COLO668 (cell line): ENCODE data around the gene FMNL1.

Experiments
- DNase-seq: peaks from one replicate; lab custom pipeline; 2025; ENCODE audit not compliant: unreplicated experiment; lab: John Stamatoyannopoulos, UW

The FMNL1 gene

DNA sequence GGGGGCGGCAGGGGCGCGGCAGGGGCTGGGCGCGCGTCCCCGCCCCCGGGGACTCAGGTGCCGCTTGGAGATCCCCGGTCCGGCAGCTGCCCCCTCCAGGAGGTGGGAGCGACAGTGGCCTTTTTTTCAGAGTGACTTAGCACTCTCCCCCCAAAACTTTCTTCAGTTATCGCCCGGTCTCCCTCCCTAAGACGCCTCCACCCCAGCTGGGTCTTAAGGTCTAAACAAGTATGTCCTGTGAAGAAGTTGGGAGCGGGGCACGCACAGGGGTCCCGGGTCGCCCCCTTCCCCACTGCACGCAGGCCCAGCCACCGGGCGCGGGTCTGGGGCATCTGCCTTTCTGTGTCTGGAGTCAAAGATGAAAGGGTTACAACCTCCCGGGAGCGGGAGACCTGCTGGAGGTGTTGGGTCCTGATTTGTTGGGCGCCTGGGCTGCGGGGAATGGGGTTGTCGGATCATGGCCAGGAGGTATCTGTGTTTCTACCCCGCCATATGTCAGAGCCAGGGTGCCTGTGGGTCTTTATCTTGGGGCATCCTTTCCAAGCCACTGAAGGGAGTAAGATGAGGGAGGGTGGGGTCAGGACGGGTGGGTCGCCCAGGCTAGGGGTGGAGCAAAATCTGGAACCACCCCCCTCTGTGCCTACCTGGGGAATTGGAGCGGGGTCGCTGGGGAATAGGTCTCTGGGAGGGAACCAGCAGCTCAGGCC is 757 bp downstream of the FMNL1 start:
- DNase-seq: no peak

DNA sequence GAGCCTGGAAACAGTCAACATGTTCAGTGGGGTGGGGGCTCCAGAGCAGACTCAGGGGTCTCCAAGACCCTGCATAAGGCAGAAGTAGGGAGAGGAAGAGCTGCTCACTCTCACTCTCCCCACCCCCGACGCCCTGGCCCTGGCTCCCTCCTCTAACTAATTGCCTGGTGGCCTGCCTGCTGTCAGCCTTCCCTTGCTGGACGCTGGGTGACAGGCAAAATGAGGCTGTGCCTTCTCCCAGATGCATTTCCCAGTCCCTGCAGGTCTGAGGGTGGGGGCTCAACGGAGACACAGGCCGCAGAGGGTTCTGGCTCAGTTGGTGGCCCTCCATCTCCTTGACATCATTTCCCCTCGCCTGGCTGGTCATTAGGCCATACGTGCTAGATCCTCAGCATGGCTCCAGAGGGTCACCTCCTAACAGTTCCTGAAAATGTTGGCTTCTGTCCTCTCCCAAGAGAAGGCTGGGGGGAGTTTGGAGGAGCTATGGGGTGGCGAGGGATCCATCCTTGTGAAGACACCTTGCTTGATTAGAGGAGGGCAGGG is 1.4 kb downstream of the FMNL1 start:
- DNase-seq: no peak

GRCh38 chr17:45223539-45224528 is 2.1 kb downstream of the FMNL1 start:
- DNase-seq: no peak

- DNase-seq: no peak
Measured at GRCh38 chr17:45224671-45225050, 3.0 kb downstream of the FMNL1 start.

- DNase-seq: no peak
Measured at GRCh38 chr17:45225051-45225700, 3.5 kb downstream of the FMNL1 start.

DNA sequence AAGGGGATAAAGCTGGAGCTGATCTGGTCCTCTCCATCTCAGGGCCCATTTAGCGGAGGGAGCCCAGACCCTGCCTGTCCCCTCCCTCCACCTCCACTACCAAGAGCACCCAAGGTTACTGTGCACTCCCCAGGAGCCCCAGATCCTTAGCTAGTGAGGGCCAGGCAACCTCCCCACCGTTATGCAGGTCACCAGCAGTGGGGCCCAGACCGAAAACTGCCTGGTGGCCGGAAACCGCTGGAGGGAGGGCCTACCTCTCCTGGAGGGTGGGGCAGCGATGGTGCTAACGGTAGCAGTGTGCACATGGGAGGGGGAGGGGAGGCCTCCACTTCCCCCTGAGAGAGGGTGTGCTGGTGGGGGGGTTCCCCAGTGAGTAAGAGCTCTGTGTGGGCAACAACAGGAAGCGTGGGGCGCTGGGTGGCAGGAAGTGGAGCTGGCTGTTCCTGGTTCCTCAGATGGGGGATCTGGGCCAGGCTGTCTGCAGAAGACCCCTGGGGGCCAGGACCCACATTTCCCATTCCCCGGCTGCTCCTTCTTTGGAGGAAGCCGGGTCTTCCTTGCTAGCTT is 4.4 kb downstream of the FMNL1 start:
- no peak for DNase-seq

DNA sequence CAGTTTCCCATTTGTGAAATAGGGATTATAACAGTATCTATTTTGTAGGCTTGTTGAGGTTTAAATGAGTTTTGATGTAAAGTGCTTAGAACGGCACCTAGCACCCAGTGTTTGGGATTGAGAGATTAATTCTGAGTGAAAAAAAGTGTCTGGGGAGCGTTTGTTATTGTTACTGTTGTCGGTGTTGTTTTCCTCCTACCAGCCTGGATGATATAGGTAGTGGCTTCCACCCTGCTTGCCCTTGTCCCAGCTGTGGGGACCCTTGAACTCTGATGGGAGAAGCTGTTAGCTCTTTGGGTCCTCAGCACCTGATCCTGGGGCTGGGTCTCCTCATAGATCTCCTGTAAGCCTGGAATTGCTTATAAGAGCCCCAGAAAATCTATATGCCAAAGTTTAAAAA is 4.9 kb downstream of the FMNL1 start:
- DNase-seq: no peak

DNA sequence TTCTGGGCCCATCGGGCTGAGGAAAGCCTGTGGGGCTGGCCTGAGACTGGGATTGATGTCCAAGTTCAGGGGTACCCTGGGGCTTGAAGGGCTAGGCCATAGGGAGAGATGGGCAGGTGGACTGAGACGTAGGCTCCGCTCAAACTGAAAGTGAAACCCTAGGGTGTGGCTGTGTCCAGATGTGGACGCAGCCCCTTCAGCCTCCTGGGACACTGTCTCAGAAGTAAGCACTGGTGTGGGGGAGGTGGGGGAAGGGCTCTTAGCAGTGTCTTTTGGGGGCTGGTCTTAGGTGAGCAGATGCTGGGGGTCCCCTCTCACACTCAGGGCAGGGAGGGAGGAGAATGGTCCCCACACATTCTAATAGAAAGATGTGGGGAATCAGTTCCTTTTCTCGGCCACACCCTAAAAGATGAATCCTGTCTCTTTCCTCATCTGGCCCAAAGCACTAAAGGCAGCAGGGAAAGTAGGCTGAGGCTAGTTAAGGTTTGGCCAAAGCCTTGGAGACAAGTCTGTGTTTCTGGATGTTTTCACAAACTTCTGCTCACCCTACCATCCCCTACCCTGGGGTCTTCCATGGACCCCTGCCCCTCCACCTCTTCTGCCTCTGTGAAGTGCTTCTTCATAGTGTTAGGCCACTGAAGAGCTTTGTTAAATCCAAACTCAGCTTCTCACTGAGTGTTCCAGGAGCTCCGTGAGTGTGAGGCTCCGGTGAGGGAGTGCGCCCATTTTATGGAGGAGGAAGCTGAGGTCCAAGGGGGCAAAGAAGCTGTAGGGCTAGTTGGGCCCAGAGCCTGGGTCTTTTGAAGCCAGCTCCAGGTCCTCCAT is 5.6 kb downstream of the FMNL1 start:
- no peak for DNase-seq

- no peak for DNase-seq
Measured at GRCh38 chr17:45227926-45228762, 6.5 kb downstream of the FMNL1 start.

- DNase-seq: no peak
Measured at GRCh38 chr17:45228763-45229539, 7.3 kb downstream of the FMNL1 start.

DNA sequence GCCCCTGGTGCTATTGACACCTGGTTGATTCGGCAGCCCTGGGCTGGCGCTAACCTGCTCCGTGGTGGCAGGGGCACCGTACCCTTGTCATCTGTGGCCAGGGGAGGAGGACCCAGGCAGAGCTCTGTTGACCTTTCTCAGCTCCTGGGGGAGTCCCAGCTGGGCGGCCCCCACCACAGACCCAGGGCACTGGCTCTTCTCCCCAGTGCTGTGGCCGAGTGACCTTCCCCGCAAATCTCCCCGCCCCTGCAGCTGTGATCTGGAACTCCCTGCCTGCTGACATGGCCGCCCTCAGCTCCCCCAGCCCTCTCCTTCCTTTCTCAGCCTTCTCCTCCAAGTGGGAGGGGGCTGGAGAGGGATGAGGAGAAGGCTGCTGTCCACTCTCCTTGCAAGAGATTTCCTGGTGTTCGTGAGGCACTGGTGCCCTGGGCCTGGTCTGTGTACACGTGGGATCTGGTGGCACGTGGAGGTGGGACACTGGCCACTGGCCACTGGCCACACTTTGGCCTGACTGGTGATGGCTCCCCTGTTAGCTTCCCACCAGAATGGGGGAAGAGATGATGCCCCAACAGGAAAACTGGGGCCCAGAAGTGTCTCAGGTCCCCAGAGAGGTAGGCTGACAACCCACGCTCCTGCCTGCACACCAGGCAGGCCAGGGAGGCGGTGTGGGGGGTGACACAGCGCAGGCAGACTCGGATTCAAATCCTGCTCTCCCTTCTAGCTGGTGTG is 8.2 kb downstream of the FMNL1 start:
- no peak for DNase-seq

DNA sequence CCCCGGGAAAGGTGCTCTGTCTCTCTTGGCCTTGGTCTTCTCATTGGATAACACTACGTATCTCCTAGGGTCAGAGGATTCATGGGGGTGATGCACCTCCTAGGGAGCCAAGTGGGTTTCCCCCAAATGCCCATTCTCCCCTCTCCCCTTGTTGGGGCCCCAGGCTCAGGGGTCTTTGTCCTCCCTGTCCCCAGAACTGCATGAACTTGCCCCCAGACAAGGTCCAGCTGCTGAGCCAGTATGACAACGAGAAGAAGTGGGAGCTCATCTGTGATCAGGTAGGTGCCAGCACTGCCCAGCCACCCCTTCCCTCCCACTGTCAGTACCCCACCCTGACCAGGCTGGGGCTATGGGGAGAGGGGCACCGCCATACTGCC is 8.7 kb downstream of the FMNL1 start:
- no peak for DNase-seq

- DNase-seq: no peak
Measured at GRCh38 chr17:45230787-45231480, 9.2 kb downstream of the FMNL1 start.

GRCh38 chr17:45231481-45232116 is 9.9 kb downstream of the FMNL1 start:
- DNase-seq: peak; percentile 52

DNA sequence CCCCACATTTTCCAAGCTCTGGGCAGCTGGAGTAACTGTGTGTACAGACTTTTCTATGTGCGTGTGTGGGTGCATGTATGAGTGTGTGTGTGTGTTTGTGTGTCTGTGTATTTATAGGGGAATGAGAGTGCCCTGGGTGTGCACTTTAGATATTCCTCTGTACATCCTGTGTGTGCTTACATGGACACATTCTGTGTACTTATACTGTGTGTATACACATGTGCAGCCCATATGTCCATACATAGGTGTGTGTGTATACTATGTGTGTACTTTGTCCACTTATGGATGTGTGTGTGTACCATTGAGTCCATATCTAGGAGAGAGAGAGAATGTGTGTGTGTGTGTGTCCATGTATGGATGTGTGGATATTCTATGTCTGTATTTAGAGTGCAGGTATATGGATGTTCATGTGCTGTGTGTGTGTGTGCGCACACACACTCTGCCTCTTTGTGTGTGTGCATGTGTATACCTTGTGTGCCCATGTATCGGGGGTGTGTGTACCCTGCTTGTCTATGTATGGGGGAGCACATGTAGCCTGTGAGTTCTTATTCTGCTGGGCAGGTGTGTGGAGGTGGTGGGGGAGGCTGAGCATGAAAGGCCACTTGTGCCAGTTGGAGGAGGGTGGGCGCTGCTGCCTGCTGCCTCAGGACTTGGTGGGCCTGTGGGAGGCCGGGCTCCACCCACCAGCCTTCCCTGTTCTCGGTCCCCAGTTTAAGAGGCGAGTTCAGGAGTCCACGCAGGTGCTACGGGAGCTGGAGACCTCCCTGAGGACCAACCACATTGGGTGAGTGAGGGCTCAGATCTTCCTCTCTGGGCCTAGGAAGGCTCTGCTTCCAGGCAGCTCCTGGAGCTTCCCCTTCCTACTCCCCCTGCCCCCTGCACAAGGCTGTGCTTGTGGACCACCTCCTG is 11.1 kb downstream of the FMNL1 start:
- no peak for DNase-seq

DNA sequence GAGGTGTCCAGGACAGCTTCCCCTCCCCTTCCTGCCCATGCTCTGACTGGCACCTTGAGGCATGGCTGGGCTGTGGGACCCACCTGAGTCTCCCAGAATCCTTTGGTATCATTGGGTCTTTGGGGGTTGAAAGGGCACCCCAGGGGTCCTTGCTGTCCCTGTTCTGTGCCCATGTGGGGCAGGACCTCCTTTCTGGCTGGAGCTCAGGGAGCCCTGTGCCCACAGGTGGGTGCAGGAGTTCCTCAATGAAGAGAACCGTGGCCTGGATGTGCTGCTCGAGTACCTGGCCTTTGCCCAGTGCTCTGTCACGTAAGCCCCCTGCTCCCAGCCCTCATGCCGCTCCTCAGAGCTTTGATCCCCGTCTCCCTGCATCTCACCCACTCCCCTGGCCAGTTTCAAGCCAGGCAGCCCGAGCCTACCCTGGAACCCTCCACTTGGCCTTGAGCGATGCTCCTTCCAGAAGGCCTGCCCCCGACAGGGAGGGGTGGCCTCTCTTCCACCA is 11.8 kb downstream of the FMNL1 start:
- no peak for DNase-seq
